D721Med (cell line): ENCODE measurements around the gene PDSS2.
"Not testable (repeated sequence)": the region's sequence is repeated elsewhere in the genome, so short reads cannot be mapped to it uniquely, and the experiment has no call there.

Experiments
- DNase-seq: peaks from one replicate; pipeline ENCODE4 v3.0.0; 2011; ENCODE audit warnings: low spot score; ENCODE audit not compliant: insufficient read length
- FAIRE-seq: peaks from 2 replicates; lab custom pipeline; 2011; peaks lifted over from hg19 to GRCh38; lab: Jason Lieb, UNC
- CTCF ChIP-seq: IDR thresholded peaks from 2 replicates; pipeline ENCODE4 v1.5.1; 2012; ENCODE audit warnings: mild to moderate bottlenecking, control low read depth; ENCODE audit not compliant: insufficient read depth; ENCODE audit errors: missing control alignments

The PDSS2 gene

DNA sequence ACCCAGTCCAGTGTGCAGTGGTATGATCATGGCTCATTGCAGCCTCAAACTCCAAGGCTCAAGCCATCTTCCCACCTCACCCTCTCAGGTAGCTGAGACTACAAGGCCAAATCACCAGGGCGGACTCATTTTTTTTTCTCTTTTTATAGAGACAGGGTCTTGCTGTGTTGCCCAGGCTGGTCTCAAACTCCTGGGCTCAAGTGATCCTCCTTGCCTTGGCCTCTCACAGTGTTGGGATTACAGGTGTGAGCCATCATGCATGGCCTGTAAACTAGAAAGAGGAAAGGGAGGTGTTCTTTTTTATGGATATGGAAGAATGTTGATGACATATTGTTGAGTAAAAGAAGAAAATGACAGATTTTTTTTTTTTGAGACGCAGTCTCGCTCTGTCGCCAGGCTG lies 339.0 kb downstream of the PDSS2 start:
- no peak for TF ChIP-seq CTCF
- FAIRE-seq (no peak), DNase-seq (no peak)

- DNase-seq = no peak
- TF ChIP-seq CTCF = no peak
- FAIRE-seq = no peak
These were observed 340.4 kb downstream of the PDSS2 start for GRCh38 chr6:107118976-107119375.

DNA sequence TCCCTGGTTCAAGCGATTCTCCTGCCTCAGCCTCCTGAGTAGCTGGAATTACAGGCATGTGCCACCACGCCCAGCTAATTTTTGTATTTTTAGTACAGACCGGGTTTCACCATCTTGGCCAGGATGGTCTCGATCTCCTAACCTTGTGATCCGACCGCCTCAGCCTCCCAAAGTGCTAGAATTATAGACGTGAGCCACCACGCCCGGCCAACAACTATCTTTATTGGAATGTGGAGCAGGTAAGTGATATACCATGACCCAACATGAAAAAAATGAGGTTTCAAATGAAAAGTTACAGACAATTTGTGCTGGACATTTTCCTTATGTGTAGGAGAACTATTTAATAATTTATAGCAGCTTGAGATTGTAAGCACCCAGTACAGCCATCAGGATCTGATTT lies 340.8 kb downstream of the PDSS2 start:
- not testable (repeated sequence) for DNase-seq, FAIRE-seq

DNA sequence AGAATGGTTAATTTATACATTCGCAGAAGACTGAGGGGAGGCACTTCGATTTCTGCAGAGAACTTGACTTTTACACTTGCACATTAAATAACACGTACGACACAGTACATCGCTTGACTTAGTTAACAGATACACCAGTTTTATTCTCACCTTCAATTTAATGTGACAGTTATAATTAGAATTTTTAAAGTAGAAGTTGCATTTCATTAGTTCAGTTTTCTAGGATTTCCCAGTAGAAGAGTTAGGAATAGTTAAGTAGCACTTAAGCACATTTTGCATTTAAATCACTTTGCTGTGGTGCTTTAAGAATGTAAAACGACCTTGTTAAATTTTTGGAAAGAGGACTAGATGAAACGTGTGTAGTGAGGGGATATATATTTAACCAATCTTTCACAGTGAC lies 342.4 kb downstream of the PDSS2 start:
- TF ChIP-seq CTCF = no peak
- FAIRE-seq = no peak
- DNase-seq = no peak

DNA sequence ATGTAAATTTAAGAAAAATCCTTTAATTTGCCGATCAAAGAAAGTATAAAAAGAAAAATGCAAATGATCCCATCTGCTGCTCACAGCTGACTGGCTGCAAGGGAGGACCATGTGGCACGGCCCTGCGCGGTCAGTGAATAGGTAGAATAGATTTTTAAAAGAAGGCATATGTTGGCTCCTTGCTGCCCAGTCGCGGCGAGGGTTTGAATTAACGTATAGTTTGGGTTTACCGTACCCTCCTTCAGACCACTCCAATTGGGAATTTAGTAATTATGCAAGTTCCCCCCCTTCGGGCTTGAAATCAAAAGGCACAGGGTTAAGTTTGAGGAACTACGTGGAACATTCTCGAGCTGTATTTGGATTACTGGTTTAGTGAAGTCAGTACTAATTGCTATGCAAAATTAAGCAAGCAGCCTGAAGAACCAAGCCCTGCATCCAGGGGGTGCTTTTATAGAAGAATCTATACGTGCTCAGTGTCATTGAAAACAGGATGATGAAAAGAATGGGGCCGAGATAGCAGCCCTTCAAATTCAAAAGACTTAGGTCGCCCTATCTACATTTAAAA lies 343.0 kb downstream of the PDSS2 start:
- no peak for TF ChIP-seq CTCF
- FAIRE-seq (no peak), DNase-seq (no peak)

DNA sequence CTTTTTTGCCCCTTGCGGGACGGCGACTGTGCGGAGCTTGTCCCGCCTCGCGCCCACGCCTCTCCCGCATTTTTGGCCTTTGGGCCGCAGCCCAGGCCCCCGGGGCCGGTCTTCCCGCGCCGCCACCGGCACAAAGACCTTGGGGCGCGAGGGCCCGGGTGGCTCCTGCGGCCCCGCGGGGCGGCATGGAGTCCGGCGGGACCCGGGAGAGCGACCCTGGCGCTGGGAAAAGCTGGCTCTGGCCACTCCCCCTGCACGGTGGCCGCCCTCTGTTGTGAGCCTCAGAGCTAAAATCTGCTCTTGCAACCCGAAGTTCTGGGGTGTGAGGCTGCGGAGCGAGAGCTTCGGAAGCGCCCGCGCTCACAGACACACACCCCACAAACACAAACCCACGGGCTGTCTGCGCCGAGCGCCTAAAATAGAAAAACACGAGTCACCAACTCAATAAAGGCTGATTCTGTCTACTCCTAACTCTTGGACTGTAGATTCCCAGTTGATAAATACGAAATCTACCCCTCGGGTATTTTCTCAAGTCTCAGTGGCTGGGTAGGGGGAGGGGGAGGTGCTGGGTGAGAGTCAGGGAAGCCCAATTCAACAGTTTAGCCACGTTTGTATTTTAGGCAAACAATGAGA lies 343.6 kb downstream of the PDSS2 start:
- DNase-seq (peak; percentile 48), FAIRE-seq (no peak)
- TF ChIP-seq CTCF = no peak

DNA sequence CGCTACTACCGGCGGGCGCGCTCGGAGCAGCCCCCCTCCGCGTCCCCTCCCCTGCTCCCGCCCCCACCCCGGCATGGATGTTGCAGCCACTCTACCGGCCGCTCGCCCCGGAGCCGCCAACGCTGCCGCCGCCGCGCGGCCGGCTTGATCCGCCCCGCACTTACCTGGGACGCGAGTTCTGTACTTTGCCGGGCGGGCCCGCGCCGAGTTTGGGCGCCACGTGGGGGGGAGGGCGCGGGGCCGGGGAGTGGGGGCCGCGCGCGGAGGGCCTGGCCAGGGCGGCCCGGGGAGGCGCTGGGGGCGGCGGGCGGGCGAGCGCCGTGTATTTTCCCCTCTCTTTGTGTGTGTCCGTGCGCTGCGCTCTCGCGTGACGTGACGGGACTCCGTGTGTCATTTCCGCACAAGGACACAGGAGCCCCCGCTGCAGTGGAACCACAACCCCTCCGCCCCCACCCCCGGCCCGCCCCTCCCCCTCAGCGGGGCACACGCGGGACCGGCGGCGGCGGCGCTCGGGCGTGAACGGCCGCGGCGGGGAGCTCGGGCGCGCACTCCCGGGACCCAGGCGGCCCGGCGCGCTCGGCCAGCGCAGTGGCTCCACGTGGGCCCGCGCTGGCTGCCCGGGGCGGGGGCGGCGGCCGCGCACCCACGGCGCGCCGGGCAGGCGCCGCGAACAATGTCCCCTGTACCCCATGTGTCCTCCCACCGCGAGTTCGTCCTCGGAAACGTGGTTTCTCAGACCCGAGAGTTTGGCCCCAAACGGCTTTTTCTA lies 344.3 kb downstream of the PDSS2 start, which contains the start of gene BEND3:
BEND3 (minus strand) TSS at position 590 of the 769 bp plus-strand sequence. CDS start 16,230 bp downstream, outside the sequence.
- DNase-seq (no peak), FAIRE-seq (no peak)
- no peak for TF ChIP-seq CTCF
